Neural progenitor cell (in vitro differentiated cells): Measurements from ENCODE around the gene ZC3H4. TPM values are rescaled to one million over a fixed set of nuclear protein-coding genes. Genes with fewer than 3 reads are reported as not detected.
"Not testable (repeated sequence)": the region's sequence is repeated elsewhere in the genome, so short reads cannot be mapped to it uniquely, and the experiment has no call there.

Experiments
- DNase-seq: peaks from one replicate; pipeline ENCODE4 v3.0.0-alpha.2; 2016; ENCODE audit warnings: low spot score
- H2AFZ ChIP-seq: fragments of 200-600 bp; sonication (generic); replicated peaks from 2 replicates; pipeline ENCODE4 v1.6.1; 2016; ENCODE audit warnings: antibody characterized with exemption
- H3F3A ChIP-seq: fragments of 200-600 bp; sonication (generic); 2 replicates; pipeline ENCODE4 v1.6.1; 2016; ENCODE audit warnings: antibody characterized with exemption, low read depth
- H3K27ac ChIP-seq: fragments of 200-600 bp; sonication (generic); 2 replicates; pipeline ENCODE4 v1.5.1; 2016; ENCODE audit warnings: mild to moderate bottlenecking
- H3K27me3 ChIP-seq: fragments of 200-600 bp; sonication (generic); 2 replicates; pipeline ENCODE4 v1.6.1; 2016; ENCODE audit warnings: mild to moderate bottlenecking, moderate library complexity
- H3K36me3 ChIP-seq: fragments of 200-600 bp; sonication (generic); 2 replicates; pipeline ENCODE4 v1.5.1; 2016
- H3K4me1 ChIP-seq: fragments of 200-600 bp; sonication (generic); 2 replicates; pipeline ENCODE4 v1.6.1; 2016; ENCODE audit warnings: mixed run types
- H3K4me2 ChIP-seq: fragments of 200-600 bp; sonication (generic); 2 replicates; pipeline ENCODE4 v1.6.1; 2016
- H3K4me3 ChIP-seq: fragments of 200-600 bp; sonication (generic); 2 replicates; pipeline ENCODE4 v1.5.1; 2016
- H3K79me2 ChIP-seq: fragments of 200-600 bp; sonication (generic); 2 replicates; pipeline ENCODE4 v1.6.1; 2016; ENCODE audit warnings: low read depth
- H3K9ac ChIP-seq: fragments of 200-600 bp; sonication (generic); 2 replicates; pipeline ENCODE4 v1.6.1; 2016
- H3K9me3 ChIP-seq: fragments of 200-600 bp; sonication (generic); 2 replicates; pipeline ENCODE4 v1.5.1; 2016; ENCODE audit warnings: low read depth
- H4K20me1 ChIP-seq: fragments of 200-600 bp; sonication (generic); 2 replicates; pipeline ENCODE4 v1.6.1; 2016; ENCODE audit warnings: low read depth
- H3K27ac Mint-ChIP-seq: 3 replicates; pipeline ENCODE4 v1.8.0; 2021; ENCODE audit warnings: mixed read lengths
- H3K27me3 Mint-ChIP-seq: 2 replicates; pipeline ENCODE4 v1.8.0; 2022; ENCODE audit warnings: low read depth, mild to moderate bottlenecking, inconsistent platforms, moderate library complexity, mixed read lengths; ENCODE audit not compliant: insufficient read depth
- H3K36me3 Mint-ChIP-seq: 3 replicates; pipeline ENCODE4 v1.8.0; 2021; ENCODE audit warnings: mixed read lengths
- H3K4me1 Mint-ChIP-seq: 3 replicates; pipeline ENCODE4 v1.8.0; 2021; ENCODE audit warnings: mixed read lengths
- H3K4me3 Mint-ChIP-seq: 3 replicates; pipeline ENCODE4 v1.8.0; 2021; ENCODE audit warnings: mild to moderate bottlenecking, moderate library complexity, mixed read lengths
- H3K9me3 Mint-ChIP-seq: 3 replicates; pipeline ENCODE4 v1.8.0; 2020; ENCODE audit warnings: mixed read lengths
- EZH2 ChIP-seq: fragments of 200-600 bp; sonication (generic); IDR thresholded peaks from 2 replicates; pipeline ENCODE4 v1.6.1; 2017; ENCODE audit warnings: antibody characterized with exemption, mild to moderate bottlenecking, moderate library complexity
- EZH2phosphoT487 ChIP-seq: fragments of 200-600 bp; sonication (generic); IDR thresholded peaks from 2 replicates; pipeline ENCODE4 v1.6.1; 2017; ENCODE audit warnings: antibody characterized with exemption
- total RNA-seq: library from RNA; depleted of rRNA; stranded (reverse); fragments of >200 nt; gene quantifications from 2 replicates; pipeline ENCODE4 v1.2.3, GENCODE V29; 2015; ENCODE audit warnings: low replicate concordance
- TF ChIP-seq, protein P1 (sequence below): fragments of 200-600 bp; sonication (generic); IDR thresholded peaks from 2 replicates; pipeline ENCODE4 v1.5.1; 2017; ENCODE audit warnings: antibody characterized with exemption, mild to moderate bottlenecking

Gene ZC3H4
- total RNA-seq, 1 donor from 2014 or later: 19.1 TPM

DNA sequence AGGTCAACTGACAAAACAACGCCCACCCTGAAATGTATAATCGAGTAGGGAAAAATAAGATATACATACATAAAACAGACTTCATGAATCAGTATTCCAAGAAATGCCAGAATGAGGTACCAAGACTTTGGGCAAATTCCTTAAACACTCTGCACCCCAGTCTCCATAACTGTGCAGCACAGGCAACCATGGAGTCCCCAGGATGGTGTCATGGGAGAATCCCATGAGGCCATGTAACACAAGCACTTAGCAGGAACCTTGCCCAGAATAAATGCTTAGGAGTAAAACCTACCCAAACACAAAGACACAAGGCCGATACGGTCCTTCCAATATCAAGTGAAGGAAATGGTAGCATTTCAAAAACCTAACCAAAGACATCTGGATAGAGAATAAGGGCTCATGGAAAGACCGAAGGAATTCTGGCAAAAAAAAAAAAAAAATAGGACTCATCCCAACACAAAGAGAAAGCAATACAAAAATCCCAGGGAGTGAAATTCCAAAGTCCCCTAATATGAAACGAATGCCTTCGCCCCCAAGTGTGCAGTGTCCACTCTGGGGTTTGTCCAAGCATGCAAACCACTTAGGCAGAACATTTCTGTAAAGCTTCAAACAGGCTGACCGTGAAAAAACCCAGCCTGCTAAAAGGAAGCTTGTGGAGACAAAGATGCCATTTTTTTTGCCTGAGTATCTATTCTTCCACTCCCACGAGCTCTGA is 11.1 kb downstream of the ZC3H4 start:
- Histone ChIP-seq H3K4me3 (no peak overlapping the region), H3K4me1 (peaks cover 30% of the 10 kb centered on the region), H3K79me2 (peaks cover 100% of the 10 kb centered on the region), H3K27ac (no peak overlapping the region), H4K20me1 (peaks cover 84% of the 10 kb centered on the region), H3K27me3 (no peaks in the 10 kb centered on the region), H3F3A (peaks cover 13% of the 10 kb centered on the region), H3K36me3 (no peaks in the 10 kb centered on the region), H3K9ac (no peak overlapping the region), H2AFZ (no peak overlapping the region), H3K4me2 (no peak overlapping the region), H3K9me3 (no peaks in the 10 kb centered on the region)
- TF ChIP-seq EZH2 (no peak), EZH2phosphoT487 (no peak)
- TF ChIP-seq, protein P1, sequence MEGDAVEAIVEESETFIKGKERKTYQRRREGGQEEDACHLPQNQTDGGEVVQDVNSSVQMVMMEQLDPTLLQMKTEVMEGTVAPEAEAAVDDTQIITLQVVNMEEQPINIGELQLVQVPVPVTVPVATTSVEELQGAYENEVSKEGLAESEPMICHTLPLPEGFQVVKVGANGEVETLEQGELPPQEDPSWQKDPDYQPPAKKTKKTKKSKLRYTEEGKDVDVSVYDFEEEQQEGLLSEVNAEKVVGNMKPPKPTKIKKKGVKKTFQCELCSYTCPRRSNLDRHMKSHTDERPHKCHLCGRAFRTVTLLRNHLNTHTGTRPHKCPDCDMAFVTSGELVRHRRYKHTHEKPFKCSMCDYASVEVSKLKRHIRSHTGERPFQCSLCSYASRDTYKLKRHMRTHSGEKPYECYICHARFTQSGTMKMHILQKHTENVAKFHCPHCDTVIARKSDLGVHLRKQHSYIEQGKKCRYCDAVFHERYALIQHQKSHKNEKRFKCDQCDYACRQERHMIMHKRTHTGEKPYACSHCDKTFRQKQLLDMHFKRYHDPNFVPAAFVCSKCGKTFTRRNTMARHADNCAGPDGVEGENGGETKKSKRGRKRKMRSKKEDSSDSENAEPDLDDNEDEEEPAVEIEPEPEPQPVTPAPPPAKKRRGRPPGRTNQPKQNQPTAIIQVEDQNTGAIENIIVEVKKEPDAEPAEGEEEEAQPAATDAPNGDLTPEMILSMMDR: no peak
- H3K36me3 Mint-ChIP-seq: peaks cover 14% of the 10 kb centered on the region
- H3K9me3 Mint-ChIP-seq: no peaks in the 10 kb centered on the region
- H3K27ac Mint-ChIP-seq: peak overlapping the region; percentile 21
- peak overlapping the region; percentile 0 for H3K4me3 Mint-ChIP-seq
- DNase-seq: no peak
- no peaks in the 10 kb centered on the region for H3K27me3 Mint-ChIP-seq
- H3K4me1 Mint-ChIP-seq: peaks cover 51% of the 10 kb centered on the region

DNA sequence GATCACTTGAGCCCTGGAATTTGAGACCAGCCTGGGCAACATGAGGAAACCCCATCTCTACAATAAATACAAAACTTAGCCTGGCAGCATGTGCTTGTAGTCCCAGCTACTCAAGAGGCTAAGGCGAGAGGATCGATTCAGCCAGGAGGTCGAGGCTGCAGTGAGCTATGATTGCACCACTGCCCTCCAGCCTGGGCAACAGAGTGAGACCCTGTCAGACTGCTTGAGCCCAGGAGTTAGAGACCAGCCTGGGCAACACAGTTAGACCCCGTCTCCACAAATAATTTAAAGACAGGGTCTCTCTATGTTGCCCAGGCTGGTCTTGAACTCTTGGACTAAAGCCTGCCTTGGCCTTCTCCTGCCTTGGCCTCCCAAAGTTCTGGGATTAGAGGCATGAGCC is 12.5 kb downstream of the ZC3H4 start:
- not testable (repeated sequence) for H3K4me2 ChIP-seq, H3K9me3 Mint-ChIP-seq, H3K27me3 Mint-ChIP-seq, H3K4me3 ChIP-seq, DNase-seq, H3K9ac ChIP-seq, H3K27ac Mint-ChIP-seq, H3K9me3 ChIP-seq, H2AFZ ChIP-seq, H3K36me3 ChIP-seq, H3K4me3 Mint-ChIP-seq, H3K27me3 ChIP-seq, H3K27ac ChIP-seq
- Histone ChIP-seq H4K20me1 (peaks cover 91% of the 10 kb centered on the region), H3K79me2 (peaks cover 100% of the 10 kb centered on the region), H3F3A (peaks cover 13% of the 10 kb centered on the region), H3K4me1 (peaks cover 40% of the 10 kb centered on the region)
- peaks cover 51% of the 10 kb centered on the region for H3K4me1 Mint-ChIP-seq
- H3K36me3 Mint-ChIP-seq: peaks cover 15% of the 10 kb centered on the region

DNA sequence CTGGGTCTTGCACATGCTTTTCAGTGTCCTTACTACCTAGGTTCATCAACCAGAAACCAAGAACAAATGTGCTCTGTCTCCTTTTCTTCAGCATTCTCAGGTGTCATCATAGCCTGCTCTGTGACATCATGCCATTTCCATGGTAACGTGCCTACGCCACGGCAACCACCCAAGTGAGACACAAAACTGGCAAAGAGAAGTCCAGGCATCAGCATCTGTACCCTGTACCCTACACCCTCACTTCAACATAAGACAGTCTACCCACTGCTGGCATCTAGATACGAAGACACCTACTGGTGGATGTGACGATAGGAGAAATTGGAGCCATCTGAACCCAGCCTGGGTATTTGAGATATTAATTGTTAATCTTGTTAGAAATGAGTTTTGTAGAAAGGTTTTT is 13.3 kb downstream of the ZC3H4 start:
- Mint-ChIP-seq H3K9me3 (no peaks in the 10 kb centered on the region), H3K27ac (no peak overlapping the region), H3K4me3 (no peak overlapping the region), H3K27me3 (no peaks in the 10 kb centered on the region), H3K36me3 (peaks cover 10% of the 10 kb centered on the region), H3K4me1 (peaks cover 53% of the 10 kb centered on the region)
- Histone ChIP-seq H3K9ac (peak overlapping the region; percentile 6), H3K27me3 (no peaks in the 10 kb centered on the region), H3K4me3 (no peak overlapping the region), H3K9me3 (no peaks in the 10 kb centered on the region), H2AFZ (no peak overlapping the region), H4K20me1 (peaks cover 92% of the 10 kb centered on the region), H3K4me2 (peak overlapping the region; percentile 43), H3F3A (peaks cover 13% of the 10 kb centered on the region), H3K27ac (no peak overlapping the region), H3K4me1 (peaks cover 44% of the 10 kb centered on the region), H3K79me2 (peaks cover 100% of the 10 kb centered on the region), H3K36me3 (no peaks in the 10 kb centered on the region)
- TF ChIP-seq EZH2: no peak
- TF ChIP-seq EZH2phosphoT487: no peak
- TF ChIP-seq, protein P1: no peak
- DNase-seq: no peak

DNA sequence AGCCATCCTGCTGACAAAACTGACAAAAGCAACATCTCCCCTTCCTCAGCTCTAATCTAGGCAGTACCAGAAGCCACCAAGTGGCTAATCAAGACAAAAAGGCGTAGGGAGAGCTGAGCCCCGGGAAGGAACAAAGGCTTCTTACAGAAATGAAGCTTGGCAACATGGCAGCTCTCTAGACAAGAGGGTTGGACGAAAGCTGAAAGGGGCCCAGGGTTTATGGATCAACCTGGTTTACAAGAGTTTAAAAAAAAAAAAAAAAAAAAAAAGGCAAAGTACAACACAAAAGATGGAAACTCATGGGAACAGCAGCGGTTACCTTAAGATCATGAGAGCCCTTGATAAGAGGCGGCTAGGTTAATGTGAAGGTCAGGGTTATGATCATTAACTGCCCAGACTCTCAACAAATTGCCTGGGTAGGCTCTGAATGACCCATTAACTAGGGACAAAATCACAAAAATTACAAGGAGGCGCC is 14.0 kb downstream of the ZC3H4 start:
- Mint-ChIP-seq H3K36me3 (peaks cover 10% of the 10 kb centered on the region), H3K27ac (peak overlapping the region; percentile 79), H3K9me3 (no peaks in the 10 kb centered on the region), H3K4me1 (peaks cover 53% of the 10 kb centered on the region), H3K27me3 (no peaks in the 10 kb centered on the region), H3K4me3 (no peak overlapping the region)
- H3K4me2 ChIP-seq: peak overlapping the region; percentile 43
- no peak overlapping the region for H3K4me3 ChIP-seq
- H3K27me3 ChIP-seq: no peaks in the 10 kb centered on the region
- no peak overlapping the region for H3K27ac ChIP-seq
- H3K79me2 ChIP-seq: peaks cover 100% of the 10 kb centered on the region
- H2AFZ ChIP-seq: no peak overlapping the region
- H3F3A ChIP-seq: peaks cover 13% of the 10 kb centered on the region
- peaks cover 94% of the 10 kb centered on the region for H4K20me1 ChIP-seq
- peak overlapping the region; percentile 6 for H3K9ac ChIP-seq
- no peaks in the 10 kb centered on the region for H3K9me3 ChIP-seq
- no peaks in the 10 kb centered on the region for H3K36me3 ChIP-seq
- peak; percentile 65 for DNase-seq
- H3K4me1 ChIP-seq: peaks cover 44% of the 10 kb centered on the region
- TF ChIP-seq EZH2phosphoT487 (no peak), EZH2 (no peak)
- TF ChIP-seq, protein P1: no peak
